Hindlimb muscle (tissue), 1 donor: Measurements from ENCODE around the gene MAP2K5. TPM values are rescaled to one million over a fixed set of nuclear protein-coding genes. Genes with fewer than 3 reads are reported as not detected.

Experiments used
- DNase-seq: peaks from one replicate; pipeline ENCODE4 v3.0.0-alpha.2; 2013
- polyA plus RNA-seq: library from polyadenylated mRNA; unstranded; fragments of 120-200 nt; gene quantifications from one replicate; pipeline ENCODE4 v1.2.1, GENCODE V29; 2013; ENCODE audit not compliant: insufficient read length

Gene MAP2K5
- polyA plus RNA-seq: 21.1 TPM

DNA sequence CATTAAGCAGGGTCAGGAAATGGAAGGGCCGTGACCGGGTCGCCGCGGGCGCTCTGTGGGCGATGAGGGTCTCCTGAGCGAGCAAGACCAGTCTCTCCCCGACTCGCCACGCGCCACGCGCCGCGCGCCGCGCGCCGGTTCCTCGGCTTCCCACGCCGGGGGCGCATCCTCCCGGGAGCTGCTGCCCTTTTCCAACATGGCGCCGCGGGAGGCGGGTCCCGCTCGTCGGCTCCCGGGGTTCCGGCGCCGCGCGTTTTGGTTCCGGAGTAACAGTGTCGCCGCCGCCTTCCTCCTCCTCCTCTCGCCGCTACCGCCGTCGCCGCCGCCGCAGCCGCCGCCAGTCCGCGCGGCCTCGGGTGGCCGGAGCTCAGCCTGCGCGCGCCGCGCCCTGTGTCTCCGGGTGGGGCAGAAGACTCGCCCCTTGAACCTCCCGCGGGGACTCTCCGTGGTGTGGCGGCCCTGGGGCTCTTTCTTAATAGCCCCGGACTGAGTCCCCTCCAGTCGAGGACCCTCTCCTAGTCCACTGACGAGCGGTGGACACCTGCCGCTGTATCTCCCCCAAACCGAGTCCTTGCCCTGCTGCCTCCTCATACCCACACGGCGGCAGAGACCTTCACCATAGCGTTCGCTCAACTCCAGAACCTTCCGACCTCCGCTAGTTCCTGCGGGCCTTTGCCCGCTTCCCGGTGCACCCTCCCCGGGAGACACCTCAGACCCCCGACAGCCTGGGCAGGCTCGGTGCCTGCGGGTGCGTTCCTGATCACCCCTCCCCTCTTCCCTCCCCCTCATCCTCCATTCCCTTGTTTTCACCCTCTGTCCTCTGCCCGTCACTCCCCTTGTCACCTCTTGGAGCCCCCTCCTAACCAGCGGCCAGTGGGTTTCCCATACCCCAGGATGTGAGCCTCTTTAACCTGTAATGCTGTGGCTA lies at the start of gene MAP2K5:
Gene MAP2K5, plus strand, starts transcription at position 284 of the 928 bp plus-strand sequence. Its CDS starts 633 bp downstream, at position 917.
- DNase-seq: peak; percentile 85

GRCh38 chr15:67495585-67495984 lies 46.9 kb upstream of the MAP2K5 start:
- no peak for DNase-seq

- no peak for DNase-seq
These were observed 41.2 kb upstream of the MAP2K5 start for GRCh38 chr15:67501177-67501835.

GRCh38 chr15:67501836-67502461 lies 40.6 kb upstream of the MAP2K5 start:
- no peak for DNase-seq

GRCh38 chr15:67504056-67504455 lies 38.4 kb upstream of the MAP2K5 start:
- DNase-seq: no peak

DNA sequence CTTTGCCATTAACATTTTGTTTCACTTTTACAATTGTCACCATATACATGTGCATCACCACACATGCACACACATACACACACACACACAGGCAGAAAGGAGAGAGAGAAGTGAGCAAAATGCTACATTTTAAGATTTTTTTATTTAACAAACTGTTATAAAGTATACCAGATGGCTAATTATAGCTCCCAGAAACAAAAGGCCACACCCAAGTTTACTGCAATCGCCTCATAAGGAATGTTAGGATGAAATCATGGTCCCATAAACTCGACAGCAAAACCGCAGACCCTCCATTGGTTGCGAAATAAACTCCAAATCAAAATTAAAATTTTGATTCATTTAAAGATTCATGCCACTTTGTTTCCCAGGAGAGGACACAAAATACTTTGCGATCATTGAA lies 37.7 kb upstream of the MAP2K5 start:
- DNase-seq: no peak

DNA sequence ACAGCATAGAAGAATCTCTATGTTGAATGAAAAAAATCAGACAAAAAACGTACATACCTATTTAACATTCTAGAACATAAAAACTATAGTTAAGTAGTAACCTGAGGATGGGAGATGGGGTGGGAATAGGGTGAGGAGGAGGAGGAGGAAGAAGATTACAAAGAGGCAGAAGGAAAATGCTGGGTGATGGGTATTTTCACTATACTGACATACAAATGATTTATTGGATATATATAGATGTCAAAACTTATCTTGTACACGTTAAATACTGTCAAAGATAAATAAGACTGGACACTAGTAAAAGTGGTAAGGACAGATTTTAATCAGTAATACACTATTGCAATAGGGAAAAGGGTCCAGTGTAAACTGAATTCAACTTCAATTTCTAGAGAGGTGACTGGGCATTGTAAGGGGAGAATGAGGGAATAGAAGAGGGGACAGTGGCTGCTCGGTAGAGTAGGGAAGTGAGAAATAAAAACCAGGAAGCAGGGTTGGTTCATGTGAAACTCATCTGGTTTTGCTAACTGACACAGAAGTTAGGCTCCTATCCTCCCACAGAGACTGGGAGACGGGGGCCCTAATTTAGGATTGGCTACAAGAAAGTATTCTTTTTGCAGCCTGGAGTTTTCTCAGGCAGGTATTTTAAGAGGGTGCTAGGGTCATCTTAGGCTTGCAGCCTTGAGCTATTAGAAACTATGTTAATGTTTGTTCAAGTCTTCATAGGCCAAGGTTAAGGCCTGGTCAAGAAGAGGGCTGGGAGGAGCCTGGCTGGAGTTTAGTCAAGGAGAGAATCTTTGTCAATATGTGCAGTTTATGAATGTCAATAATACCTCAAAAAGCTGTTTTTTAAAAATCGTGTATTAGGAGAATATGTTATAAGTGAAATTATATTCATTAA lies 36.6 kb upstream of the MAP2K5 start:
- no peak for DNase-seq

GRCh38 chr15:67506775-67507747 lies 35.4 kb upstream of the MAP2K5 start:
- no peak for DNase-seq

DNA sequence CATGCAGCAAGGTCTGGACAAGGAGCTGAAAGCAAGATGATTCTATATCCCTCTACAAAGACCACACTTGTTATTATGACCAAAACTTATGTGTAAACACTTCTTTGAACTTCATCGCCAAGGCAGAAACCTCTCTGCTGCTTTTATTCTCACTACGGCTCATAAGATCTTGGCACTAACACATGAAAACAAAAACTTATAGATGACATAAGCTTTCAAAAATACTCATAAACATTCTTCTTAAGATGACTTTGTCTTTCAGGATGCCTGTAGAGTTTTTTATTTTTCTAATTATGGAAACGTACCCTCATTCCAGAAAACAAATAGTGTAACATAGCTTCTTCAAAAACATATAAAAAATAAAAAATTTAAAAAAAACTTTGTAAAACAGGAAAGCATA lies 34.1 kb upstream of the MAP2K5 start:
- no peak for DNase-seq

- DNase-seq: no peak
These were observed 32.6 kb upstream of the MAP2K5 start for GRCh38 chr15:67509918-67510317.

GRCh38 chr15:67510597-67511190 lies 31.8 kb upstream of the MAP2K5 start:
- DNase-seq: no peak

- no peak for DNase-seq
These were observed 30.9 kb upstream of the MAP2K5 start for GRCh38 chr15:67511606-67512005.

DNA sequence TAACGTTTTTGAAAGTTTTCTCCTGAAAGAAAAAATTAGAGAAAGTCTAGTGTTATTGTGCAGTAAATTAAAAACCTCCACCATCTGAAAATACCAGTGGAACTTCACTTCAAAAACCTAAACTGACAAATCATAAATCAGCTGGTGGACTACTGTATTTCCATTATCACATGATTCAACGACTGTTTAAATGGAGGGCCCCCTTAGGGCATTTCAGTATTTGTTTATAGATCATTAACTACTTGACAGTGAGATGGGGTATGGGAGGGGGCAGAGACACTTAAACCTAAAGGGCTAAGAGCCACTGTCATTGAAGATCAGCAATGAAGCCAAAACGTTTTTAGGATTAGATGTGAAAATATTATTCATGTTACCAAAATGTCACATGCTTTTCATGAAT lies 30.4 kb upstream of the MAP2K5 start:
- DNase-seq: no peak

- no peak for DNase-seq
These were observed 29.4 kb upstream of the MAP2K5 start for GRCh38 chr15:67512933-67513714.

GRCh38 chr15:67515090-67515489 lies 27.4 kb upstream of the MAP2K5 start:
- no peak for DNase-seq

DNA sequence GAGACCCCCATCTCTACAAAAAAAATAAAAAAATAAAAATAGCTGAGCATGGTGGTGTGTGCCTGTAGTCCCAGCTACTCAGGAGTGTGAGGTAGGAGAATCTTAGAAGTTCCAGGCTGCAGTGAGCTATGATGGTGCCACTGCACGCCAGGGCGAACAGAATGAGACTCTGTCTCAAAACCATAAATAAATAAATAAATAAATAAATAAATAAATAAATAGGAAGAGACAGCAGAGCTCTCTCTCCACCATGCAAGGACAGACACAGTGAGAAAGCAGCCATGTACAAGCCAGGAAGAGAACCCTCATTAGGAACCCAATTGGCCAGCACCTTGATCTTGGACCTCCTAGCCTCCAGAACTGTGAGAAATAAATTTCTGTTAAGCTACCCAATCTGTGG lies 26.9 kb upstream of the MAP2K5 start:
- DNase-seq: no peak

- peak; percentile 26 for DNase-seq
These were observed 22.0 kb upstream of the MAP2K5 start for GRCh38 chr15:67520321-67521028.

DNA sequence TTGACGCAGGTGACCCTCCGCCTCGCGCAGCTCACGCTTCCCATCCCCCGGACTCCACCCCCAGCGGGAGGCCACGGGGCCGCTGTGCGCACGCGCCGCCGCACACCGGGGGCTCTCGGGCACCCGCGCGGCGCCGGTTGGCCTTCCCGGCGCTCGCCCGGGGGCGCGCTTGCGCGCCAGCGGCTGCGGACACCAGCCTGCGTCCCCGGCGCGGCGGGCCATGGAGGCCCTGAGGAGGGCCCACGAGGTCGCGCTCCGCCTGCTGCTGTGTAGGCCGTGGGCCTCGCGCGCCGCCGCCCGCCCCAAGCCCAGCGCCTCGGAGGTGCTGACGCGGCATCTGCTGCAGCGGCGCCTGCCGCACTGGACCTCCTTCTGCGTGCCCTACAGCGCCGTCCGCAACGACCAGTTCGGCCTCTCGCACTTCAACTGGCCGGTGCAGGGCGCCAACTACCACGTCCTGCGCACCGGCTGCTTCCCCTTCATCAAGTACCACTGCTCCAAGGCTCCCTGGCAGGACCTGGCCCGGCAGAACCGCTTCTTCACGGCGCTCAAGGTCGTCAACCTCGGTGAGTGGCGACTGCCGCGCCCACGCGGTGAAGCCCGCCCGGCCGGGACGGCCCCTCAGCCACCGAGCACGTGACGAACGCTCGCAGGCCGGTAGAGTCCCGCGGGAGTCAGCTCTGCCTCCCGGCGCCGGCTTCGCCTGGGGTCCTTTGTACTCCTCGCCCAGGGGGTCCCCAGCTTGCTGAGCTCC lies 21.3 kb upstream of the MAP2K5 start, which contains the start of gene C15orf61:
Gene C15orf61, plus strand, starts transcription at position 103 of the 754 bp plus-strand sequence. Its CDS starts 118 bp downstream, at position 221.
- DNase-seq: peak; percentile 91
